Fibroblast of skin of scalp (primary cell): ENCODE measurements around the gene CDK5. TPM values are rescaled to one million over a fixed set of nuclear protein-coding genes. Genes with fewer than 3 reads are reported as not detected.

Experiments
- DNase-seq: peaks from one replicate; pipeline ENCODE4 v3.0.0-alpha.2; 2013
- polyA plus RNA-seq, 2 experiments: library from polyadenylated mRNA; unstranded; fragments of 120-200 nt; gene quantifications; one replicate each; pipeline ENCODE4 v1.2.1, GENCODE V29; 2013; ENCODE audit not compliant: insufficient read length in 2 of 2

The CDK5 gene
- polyA plus RNA-seq (2013, experiment 1 of 2; ENCODE audit: insufficient read length): 21.6 TPM
- 23.0 TPM for polyA plus RNA-seq (2013, experiment 2 of 2; ENCODE audit: insufficient read length)

DNA sequence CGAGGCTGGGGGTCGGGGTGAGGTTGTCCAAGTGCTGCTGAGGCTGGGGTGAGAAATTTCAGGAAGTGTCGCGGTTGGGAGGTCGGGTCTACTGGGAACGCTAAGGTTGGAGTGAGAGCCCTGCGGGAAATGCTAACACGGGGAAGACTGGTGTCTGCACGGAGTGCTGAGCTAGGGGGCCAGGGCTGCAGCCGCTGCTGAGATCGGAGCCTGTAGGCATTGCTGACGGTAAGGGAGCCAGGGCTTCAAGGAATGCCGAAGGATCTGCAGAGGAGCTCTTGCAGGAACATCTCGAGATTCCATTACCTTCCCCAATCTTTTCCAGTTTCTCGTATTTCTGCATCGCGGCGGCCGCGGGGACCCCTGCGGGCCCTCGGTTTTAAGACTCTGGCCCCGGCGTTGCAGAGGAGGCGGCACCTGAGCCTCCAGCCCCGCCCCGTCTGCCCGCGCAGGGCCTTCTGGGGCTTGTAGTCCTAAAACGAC is at the start of gene CDK5:
CDK5 (minus strand) TSS at position 392 of the 483 bp plus-strand sequence; CDS start at position 343, 49 bp downstream.
- no peak for DNase-seq

DNA sequence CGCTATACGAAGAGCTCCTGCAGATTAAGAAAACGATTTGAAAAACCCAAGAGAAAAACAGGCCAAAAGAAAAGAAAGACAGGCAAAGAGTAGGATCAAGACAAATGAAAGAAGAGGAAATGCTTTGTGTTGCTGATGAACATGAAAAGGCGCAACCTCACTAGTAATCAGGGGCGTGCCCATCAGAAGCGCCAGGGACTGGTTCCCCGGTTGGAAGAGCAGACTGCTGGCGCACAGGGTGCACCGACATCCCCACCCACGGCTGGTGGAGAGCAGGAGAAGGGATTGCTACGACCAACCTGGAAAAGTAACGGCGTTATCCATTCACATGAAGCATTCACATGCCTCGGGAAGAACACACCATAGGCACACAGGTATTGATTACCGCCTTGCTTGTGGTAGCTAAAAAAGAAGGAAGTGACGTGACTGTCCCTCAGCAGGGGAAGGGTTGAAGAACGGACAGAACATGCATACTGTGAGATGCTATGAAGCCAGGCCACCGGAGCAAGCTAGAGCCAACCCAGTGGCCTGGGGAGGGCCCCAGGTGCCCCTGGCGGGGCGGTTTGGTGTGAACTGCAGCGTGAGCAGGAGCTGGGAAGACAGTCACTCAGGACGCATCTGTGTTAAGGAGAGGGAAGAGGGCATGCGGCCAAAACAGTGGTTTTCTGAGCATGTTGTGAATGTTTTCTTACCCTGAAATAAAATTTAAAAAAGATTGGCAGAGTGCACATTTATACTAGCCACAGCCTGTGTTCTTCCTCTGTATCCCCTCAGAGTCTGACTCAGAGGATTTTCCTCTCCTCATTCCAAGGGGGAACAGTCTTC is 46.9 kb upstream of the CDK5 start:
- DNase-seq: peak; percentile 94

DNA sequence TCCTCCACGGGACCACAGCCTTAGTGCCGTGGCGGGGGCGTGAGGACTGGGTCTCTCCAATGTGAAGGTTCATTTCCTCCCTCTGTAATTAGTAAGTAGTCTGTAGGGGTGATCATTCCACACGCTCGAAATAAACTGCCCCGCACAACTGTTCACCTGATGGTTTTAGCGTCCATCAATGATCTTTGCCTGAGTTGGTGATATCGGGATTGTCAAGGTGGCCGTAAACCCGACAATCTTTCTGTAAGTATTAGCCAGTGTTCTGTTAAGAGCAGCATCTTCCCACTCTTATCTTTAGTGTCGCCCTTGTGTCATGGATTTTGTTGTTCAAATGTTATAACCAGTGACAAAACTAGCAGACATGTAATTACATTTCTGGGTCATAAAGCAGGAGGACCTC is 46.3 kb upstream of the CDK5 start:
- no peak for DNase-seq

DNA sequence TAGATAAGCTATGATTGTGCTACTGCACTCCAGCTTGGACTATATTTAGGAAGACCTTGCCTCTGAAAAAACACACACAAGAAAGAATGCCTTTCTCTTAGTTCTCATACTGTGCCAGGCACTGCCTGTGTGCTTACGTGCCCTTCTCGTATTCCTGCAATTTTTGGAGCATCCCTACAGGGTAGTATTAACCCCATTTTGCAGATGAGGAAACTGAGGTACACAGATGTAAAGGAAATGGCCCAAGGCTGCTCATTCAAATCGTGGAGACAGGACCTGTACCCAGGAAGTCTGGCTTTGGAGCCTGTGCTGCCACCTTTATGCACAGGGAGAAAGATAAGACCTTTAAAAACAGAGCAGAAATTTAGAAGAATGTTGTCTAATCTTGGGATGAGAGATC is 45.3 kb upstream of the CDK5 start:
- DNase-seq: no peak

DNA sequence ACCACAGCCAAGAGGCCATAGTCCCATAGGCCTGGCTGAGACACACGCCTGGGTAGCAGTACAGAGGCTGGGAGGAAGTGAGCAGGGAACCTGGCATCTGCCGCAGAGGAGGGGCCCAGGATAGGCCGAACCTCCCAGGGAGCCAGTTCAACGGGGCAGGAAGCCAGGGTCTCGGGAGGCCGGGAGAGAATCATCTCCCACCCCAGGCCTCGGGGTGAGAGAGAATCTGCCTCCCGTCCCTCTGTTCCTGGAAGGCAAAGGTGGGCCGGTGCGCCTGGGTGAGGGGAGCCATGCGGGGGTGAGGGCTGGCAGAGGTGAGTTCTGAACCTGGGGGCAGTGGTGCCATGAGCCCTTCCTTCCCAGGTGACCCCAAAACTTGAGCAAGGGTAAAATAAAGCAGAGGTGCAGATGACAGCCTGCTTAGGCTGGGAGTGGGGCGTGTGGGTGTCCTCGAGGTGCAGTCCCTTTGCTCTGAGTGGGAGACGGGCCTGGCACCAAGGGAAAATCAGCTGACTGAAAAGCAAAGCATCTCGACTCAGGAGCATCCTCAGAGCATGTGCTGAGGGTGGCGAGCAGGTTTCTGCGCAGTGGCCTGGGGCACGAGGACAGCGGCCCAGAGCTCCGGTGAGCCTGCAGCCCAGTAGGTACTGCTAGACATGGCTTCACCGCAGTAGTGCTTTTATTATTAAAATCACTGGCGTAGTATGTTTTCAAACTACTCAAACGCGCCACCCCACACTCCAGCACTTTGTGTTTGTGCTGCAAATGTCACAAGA is 44.1 kb upstream of the CDK5 start:
- no peak for DNase-seq

DNA sequence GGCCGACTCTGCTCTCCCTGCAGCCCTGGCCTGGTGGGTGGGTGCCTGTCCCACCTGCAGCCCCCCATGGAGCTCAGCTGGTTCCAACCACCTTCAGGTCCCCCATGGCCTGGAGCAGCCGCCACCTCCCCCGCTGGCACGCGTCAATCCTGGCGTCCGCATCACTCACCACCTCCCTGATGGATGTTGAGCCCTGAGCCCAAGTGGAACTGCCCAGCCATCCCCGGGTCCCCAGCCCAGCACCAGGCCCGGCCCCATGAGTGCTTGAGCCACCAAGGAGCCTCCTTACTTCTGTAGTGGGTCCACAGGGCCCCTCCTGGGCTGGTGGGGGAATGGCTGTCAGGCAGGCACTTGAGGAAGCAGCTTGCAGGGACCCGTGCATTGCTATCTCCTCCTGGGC is 43.2 kb upstream of the CDK5 start:
- DNase-seq: no peak

DNA sequence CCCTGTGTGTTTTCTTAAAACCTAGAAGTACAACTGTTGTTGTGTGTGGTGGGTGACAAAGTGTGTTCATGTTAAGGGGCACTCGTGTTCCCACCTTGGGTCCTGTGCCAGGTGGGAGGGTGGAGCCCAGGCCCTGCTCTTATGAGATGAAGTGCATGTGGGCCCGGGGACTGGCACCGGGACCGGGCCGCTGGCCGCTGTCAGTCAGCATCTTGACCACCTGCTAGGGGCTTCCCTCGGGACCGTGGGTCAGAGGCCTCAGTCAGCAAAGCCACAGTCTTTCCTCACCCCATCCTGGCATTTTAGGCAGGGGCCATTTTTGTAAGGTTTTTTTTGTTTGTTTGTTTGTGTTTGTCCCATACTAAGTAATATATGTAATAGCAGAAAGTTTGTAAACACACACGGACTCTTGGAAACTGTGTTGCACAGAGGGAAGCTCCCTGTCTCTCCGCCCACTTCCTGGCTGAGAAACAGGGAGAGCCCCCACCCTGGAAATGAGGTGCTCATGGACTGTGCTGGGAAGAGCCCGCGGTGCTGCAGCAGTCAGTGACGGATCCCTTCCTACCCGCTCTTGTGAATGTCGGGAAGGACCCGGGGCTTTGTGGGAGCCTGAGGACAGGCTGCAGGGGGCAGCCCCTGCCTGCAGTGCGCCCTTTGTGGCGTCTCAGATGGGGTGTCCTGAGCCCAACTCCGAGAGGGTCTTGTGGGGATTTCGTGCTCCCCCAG is 42.0 kb upstream of the CDK5 start:
- no peak for DNase-seq

DNA sequence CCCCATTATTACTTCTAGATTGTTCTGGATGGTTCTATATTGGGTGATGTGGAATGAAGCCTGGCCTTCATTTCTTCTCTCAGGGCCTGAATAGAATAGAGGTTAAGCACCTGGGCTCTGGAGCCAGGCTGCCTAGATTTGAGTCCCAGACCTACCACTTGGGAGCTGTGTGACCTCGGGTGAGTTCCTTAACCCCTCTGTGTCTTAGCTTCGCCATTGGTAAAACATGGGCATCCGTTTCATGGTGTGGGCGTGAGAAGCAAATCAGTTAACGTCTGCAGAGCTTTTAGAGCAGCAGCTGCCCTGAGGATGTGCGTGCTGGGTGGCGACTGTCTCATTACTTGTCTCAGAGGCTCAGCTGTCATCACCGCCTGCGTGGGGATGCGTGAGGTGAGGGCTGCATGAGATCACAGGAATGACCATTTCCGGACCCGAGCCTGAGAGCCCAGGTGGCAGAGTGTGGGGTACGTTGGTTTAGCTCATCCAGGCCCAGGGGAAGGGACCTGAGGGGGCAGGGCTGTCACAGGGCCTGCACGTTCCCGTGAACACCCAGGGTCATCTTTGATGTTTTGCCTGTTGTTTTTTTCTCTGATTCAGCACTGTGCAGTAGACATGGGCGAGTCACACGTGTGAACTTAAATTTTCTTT is 38.3 kb upstream of the CDK5 start:
- no peak for DNase-seq

DNA sequence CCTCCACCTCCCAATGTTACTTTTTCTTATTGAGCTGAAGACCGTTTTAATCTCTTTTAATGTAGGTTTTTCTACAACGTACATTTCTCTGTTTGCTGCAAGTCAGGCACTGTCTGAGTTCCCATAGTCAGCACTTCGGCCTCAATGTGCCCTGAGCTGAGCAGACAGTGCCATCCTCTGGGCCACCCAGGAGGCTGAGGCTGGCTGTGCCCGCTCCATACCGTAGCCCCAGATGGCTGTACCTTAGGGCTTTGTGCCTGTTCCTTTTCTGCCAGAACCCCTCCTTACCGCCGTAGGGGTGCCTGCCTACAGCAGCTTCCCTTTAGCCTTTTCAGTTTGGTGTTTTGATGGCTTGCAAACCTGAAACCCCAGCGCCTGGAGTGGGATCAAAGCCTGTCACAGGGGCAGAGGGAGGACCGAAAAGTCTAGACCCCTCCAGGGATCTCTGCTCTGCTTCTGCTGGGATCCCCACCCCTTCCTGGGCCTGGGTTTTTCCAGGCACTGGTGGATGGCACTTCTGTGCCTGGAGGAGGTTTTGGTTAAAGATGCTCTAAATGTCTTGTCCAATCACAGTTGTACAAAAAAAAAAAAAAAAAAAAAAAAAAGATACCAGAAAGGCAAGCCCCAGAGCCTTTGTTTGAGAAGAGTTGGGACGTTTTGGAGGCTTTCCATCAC is 37.6 kb upstream of the CDK5 start:
- DNase-seq: no peak

DNA sequence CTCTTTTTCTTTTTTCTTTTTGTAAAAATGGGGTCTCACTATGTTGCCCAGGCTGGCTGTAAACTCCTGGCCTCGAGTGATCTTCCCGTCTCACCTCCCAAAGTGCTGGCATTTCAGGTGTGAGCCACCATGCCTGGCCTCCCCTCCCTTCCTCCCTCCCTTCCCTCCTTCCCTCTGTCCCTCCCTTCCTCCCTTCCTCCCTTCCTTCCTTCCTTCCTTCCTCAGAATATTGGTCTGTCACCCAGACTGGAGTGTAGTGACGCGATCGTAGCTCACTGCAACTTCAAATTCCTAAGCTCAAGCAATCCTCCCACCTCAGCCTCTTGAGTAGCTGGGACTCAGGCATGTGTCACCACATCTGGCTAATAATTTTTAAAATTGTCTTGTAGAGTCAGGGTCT is 37.0 kb upstream of the CDK5 start:
- DNase-seq: no peak

DNA sequence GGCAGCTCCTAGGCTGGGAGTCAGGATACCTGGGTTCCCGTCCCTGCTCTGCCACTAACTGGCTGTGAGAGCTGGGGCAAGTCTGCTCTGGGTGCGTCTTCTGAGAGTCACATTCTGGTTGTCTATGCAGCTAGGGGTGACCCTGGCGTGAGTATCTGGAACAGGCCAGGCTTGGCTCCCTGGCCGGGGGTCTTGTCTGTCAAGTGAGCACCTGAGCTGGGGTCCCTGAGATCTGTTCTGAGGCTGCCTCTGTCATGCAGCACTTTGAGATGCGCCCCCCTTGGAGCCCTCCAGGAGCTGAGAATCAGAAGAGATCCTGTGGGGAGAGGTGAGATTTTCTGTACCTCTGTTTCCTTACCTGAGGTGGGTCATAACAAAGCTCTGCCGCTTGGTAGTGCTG is 36.1 kb upstream of the CDK5 start:
- no peak for DNase-seq

DNA sequence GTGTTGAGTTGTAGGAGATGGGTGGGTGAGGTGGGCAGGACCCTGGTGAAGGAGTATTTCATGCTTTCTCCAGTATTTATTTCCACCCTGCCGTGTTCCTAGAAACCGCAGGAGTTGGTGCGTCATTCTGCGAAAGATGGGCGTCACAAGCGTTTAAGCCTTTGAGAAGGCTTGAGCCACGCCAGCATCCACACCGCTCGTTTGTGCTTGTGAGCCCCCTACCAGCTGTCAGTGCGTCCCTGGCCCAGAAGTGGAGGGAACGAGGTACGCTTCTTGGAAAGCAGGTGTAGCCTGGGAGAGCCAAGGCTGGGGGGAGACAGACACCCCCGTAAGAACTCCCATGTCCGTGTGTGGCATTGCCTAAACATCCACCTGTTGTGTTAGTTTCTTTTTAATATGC is 34.3 kb upstream of the CDK5 start:
- no peak for DNase-seq

DNA sequence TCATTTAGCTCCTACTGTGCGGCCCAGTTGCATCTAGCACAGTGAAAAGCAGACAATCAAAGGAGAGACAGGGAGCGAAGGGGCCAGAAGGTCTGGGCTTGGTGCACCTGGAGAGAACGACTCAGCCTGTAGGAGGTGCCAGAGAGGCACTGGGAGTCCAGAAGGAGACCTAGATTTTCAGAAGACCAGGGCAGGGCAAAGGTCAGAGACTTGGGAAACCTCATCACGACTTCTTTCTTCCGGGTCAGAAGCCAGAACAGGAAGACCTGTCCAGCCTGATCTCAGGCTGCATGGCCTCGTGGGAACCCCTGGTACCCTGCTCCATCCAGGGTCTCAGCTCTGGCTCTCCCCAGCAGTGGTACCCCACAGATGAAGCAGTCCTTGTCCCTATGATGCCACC is 33.7 kb upstream of the CDK5 start:
- no peak for DNase-seq

DNA sequence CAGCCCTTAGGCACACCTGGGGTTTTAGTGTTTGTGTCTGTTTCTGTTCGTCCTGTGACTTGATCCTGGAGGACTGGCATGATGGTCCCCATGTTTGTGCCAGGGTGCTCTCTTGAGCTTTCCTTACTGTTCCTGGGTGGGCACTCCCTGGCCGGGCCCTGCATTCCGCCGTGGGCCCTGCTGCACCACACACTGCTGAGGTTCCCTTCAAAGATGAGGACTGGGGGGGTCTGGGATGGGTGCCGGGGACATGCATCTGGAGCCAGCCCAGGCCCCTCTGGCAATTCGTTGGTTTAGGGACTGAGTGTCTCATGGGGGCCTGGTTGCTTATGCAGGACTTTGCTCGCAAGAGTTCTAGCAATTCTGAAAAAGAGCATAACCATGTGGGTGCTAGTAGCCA is 33.3 kb upstream of the CDK5 start:
- DNase-seq: no peak

DNA sequence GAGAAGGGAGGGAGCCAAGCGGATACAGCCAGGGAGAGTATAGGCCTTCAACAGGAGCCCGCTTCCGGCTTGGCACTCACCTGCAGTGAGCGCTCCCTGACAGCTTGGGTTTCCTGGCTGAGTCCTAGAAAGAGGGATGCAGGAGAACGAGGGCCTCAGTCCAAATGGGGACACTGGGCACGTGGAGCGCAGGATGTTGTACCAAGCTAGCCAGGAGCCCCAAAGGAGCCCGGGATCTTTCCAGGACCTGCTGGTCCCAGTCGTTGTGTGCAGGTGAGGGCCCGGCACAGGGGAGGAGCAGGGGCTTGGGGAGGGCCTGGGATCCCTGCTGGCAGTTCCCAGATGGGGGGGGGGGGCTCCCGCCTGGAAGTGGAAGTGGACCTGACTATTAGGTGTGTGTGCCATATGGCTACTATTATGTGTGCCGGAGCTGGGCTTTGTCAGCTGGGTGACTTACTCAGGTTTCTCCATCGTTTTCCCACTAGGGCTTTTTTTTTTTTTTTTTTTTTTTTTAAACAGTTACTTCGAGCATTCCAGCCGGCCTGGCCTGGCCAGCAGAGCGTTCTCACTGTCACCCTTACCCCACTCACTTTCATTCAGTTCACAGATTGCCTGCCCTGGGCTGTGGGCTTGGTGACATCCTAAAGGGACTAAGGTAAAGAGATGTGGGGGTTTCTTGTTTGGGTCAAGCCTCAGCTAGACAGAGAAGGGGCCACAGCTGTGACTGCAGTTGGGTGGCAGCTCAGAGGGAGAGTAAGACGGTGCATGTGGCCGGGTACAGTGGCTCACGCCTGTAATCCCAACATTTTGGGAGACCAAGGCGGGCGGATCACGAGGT is 32.4 kb upstream of the CDK5 start:
- no peak for DNase-seq

DNA sequence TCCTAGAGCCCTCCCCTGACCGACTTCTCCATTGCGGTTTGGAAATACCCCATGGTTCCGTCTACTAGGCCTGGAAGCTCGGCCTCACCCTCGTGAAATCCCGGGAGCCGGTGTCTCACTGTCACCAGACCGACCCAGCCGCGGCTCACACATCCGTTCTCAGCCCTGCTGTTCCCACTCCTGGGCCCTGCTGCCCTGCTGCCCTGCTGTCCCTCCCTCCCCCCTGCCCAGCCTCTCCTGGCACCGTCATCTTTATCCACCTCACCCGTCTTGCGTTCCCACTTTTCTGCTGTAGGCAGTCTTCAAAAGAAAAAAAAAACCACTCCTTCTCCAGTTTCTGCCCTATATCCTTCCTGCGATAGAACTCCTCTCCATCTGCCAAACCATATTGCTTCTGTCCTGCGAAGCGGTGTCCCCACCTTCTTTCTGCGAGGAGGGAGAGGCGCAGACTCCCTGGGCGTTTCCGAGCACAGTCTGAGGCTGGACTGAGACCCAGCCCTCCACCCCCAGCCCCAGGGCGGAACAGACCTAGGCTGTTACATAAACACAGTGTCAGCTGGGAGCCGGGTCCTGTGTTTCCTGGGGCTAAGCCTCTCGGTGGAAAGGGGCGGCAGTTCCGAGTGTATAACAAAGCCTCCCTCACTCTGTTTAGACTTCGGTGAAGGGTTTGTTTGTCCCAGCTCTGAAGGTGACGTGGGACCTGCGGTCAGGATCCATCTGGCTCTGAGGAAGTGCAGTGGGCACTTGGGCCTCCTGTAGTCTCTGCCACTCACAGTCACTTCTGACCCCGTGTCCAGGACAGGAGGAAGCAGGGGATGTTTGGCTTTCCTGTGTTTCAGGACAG is 31.4 kb upstream of the CDK5 start:
- no peak for DNase-seq

DNA sequence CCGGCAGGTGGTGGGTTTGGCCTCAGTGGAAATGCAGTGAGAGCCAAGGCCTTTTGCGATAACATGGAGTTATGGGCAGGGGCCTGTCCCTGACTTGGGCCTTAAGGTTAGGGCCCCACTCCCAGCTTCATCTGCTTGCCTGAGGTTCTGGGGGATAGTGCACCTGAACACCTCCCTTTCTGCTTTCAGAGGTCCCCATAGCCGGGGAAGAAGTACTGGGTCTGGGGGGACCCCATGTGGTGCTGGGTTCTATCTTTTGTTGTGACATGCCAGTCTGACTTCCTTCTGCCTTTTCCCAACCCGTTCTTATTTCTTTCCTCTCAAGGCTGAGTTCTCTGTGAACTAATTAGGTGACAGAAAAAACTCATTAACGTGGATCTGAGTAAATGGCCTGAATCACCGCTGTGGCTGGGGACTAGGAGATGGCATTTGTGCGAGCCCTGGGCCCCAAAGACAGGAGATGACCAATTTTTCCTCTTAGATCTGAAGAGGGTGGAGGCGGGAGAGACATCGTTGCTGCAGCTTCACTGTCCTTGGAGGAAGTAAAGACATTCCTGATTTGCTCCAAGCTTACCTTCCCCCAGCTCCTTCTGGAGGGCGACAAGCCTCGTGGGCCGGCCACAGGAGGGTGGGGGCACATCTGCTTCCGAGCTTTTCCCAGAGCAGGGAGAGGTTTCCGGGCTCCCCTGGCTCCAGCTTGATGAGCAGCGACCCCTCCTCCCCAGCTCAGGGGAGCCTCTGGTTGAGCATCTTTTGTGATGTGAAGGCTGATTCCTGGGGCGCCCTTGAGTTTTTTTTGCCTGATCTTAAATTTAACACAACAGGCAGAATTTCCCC is 30.5 kb upstream of the CDK5 start:
- DNase-seq: no peak

DNA sequence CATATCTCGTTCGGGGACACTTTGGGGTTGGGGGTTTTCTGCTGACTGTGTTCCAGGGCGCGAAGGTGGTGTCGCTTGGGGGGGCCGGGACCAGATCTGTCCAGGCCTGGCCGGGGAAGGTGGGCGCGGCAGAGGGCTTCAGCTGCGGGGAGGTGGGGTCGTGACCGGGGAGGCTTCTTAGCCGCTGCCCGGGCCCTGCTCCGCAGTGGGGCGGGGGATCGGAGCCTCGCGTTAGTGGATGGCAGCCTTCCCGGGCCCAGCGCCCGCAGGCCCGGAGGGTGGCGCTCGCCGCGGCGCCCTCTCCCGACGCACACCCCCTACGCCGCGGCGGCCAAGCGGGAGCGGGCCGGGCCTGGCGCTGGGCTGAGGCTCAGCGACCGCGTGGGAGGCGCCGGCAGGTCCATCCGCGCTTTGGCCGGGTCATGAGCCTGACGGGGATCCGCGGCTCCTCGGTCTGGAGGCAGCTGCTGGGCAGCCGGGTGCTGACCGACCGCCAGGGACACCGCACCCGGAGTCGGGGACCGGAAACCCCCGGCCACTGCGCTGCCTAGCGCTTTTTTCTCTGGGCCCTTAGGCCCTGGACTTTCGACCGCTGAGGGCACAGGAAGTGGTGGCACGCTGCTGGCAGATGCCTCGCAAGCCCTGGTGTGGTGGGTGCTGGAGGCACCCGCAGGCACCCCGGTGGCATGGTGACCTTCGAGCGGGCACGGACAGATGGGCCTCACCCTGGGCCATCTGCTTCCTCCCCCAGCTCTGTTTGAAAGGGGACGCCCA is 29.7 kb upstream of the CDK5 start:
- peak; percentile 60 for DNase-seq
